Ishikawa (cell line): Measurements from ENCODE around the gene ZNF304.

Experiments
- CEBPB ChIP-seq: IDR thresholded peaks from 2 replicates; pipeline ENCODE4 v1.6.1; 2012
- EGR1 ChIP-seq: IDR thresholded peaks from 2 replicates; pipeline ENCODE4 v1.6.1; 2012
- EP300 ChIP-seq: IDR thresholded peaks from 2 replicates; pipeline ENCODE4 v1.6.1; 2012; ENCODE audit warnings: borderline replicate concordance
- FOXM1 ChIP-seq: IDR thresholded peaks from 2 replicates; pipeline ENCODE4 v1.6.1; 2012; ENCODE audit warnings: low read depth, borderline replicate concordance
- REST ChIP-seq: IDR thresholded peaks from 2 replicates; pipeline ENCODE4 v1.6.1; 2012; ENCODE audit warnings: low read depth, mild to moderate bottlenecking
- TAF1 ChIP-seq: IDR thresholded peaks from 2 replicates; pipeline ENCODE4 v1.6.1; 2012; ENCODE audit warnings: low read depth, mild to moderate bottlenecking
- TEAD4 ChIP-seq: IDR thresholded peaks from 2 replicates; pipeline ENCODE4 v1.6.1; 2012

- TF ChIP-seq EP300 (no peak), CEBPB (no peak), REST (no peak), TAF1 (no peak), FOXM1 (no peak), TEAD4 (no peak), EGR1 (no peak)
These were observed 44.6 kb downstream of the ZNF304 start for GRCh38 chr19:57395710-57396109.
